Neural crest cell (in vitro differentiated cells): ENCODE data around the gene TTLL5. TPM values are rescaled to one million over a fixed set of nuclear protein-coding genes. Genes with fewer than 3 reads are reported as not detected.

Experiments
- DNase-seq: peaks from one replicate; pipeline ENCODE4 v3.0.0; 2021; ENCODE audit warnings: low read depth, mixed read lengths, low spot score
- H3K27ac Mint-ChIP-seq: one replicate; pipeline ENCODE4 v1.8.0; 2021; ENCODE audit warnings: mild to moderate bottlenecking, mixed read lengths; ENCODE audit not compliant: unreplicated experiment
- H3K27me3 Mint-ChIP-seq: 2 replicates; pipeline ENCODE4 v1.8.0; 2021; ENCODE audit warnings: low read depth, mild to moderate bottlenecking, mixed read lengths
- H3K36me3 Mint-ChIP-seq: 2 replicates; pipeline ENCODE4 v1.8.0; 2021; ENCODE audit warnings: low read depth, mild to moderate bottlenecking, mixed read lengths
- H3K4me1 Mint-ChIP-seq: 2 replicates; pipeline ENCODE4 v1.8.0; 2021; ENCODE audit warnings: mixed read lengths
- H3K4me3 Mint-ChIP-seq: one replicate; pipeline ENCODE4 v1.8.0; 2021; ENCODE audit warnings: mild to moderate bottlenecking, mixed read lengths
- H3K9me3 Mint-ChIP-seq: 2 replicates; pipeline ENCODE4 v1.8.0; 2021; ENCODE audit warnings: mixed read lengths
- CTCF ChIP-seq: fragments of 200-600 bp; sonication (generic); conservative IDR thresholded peaks from 2 replicates; pipeline ENCODE4 v1.5.0; 2021; ENCODE audit warnings: antibody characterized with exemption, mild to moderate bottlenecking
- long read RNA-seq: library from polyadenylated mRNA; unstranded; transcript quantifications from one replicate; pipeline ENCODE4 v2.0.0, GENCODE V29; 2020
- total RNA-seq: library from RNA; stranded (reverse); gene quantifications from 2 replicates; pipeline ENCODE4 v1.2.1, GENCODE V29; 2021

TTLL5 gene
- 55.7 and 61.7 TPM in 2 replicates for total RNA-seq
- long read RNA-seq, partial matches to known transcripts, result 4 of 17 reads
- long read RNA-seq, other reads (novel, unspliced or antisense), result 11 of 17 reads

- Mint-ChIP-seq H3K4me3 (peak within 1 kb of the TSS; percentile 100), H3K27ac (peak within 1 kb of the TSS; percentile 99), H3K36me3 (no peaks in the 10 kb centered on the region), H3K9me3 (no peaks in the 10 kb centered on the region), H3K27me3 (no peaks in the 10 kb centered on the region), H3K4me1 (peaks cover 50% of the 10 kb centered on the region)
- no peak for TF ChIP-seq CTCF
- DNase-seq, result peak; percentile 85
Measured at GRCh38 chr14:75660630-75661498, at the start of gene TTLL5, which contains the start of gene ERG28. Gene TTLL5 (plus strand): TSS chr14:75661246. CDS start chr14:75663150, 1,904 bp downstream. Gene ERG28 (minus strand): TSS chr14:75660876. CDS start chr14:75657502, 3,374 bp downstream.

- peaks cover 22% of the 10 kb centered on the region for H3K4me1 Mint-ChIP-seq
- no peak for DNase-seq
- no peak overlapping the region for H3K27ac Mint-ChIP-seq
- no peaks in the 10 kb centered on the region for H3K36me3 Mint-ChIP-seq
- H3K9me3 Mint-ChIP-seq, result peaks cover 19% of the 10 kb centered on the region
- no peak overlapping the region for H3K4me3 Mint-ChIP-seq
- no peak for TF ChIP-seq CTCF
- no peaks in the 10 kb centered on the region for H3K27me3 Mint-ChIP-seq
Measured at GRCh38 chr14:75612157-75612556, 48.9 kb upstream of the TTLL5 start.

GRCh38 chr14:75614179-75614578, 46.9 kb upstream of the TTLL5 start:
- Mint-ChIP-seq H3K27ac (no peak overlapping the region), H3K27me3 (no peaks in the 10 kb centered on the region), H3K4me3 (no peak overlapping the region), H3K9me3 (peaks cover 11% of the 10 kb centered on the region), H3K4me1 (peaks cover 20% of the 10 kb centered on the region), H3K36me3 (no peaks in the 10 kb centered on the region)
- no peak for TF ChIP-seq CTCF
- DNase-seq, result no peak

- no peaks in the 10 kb centered on the region for H3K27me3 Mint-ChIP-seq
- H3K4me3 Mint-ChIP-seq, result no peak overlapping the region
- H3K9me3 Mint-ChIP-seq, result peaks cover 11% of the 10 kb centered on the region
- DNase-seq, result no peak
- TF ChIP-seq CTCF, result no peak
- no peaks in the 10 kb centered on the region for H3K36me3 Mint-ChIP-seq
- peaks cover 10% of the 10 kb centered on the region for H3K4me1 Mint-ChIP-seq
- no peak overlapping the region for H3K27ac Mint-ChIP-seq
Measured at GRCh38 chr14:75615200-75615599, 45.8 kb upstream of the TTLL5 start.

- Mint-ChIP-seq H3K9me3 (peaks cover under 1% of the 10 kb centered on the region), H3K27ac (no peak overlapping the region), H3K27me3 (no peaks in the 10 kb centered on the region), H3K36me3 (no peaks in the 10 kb centered on the region), H3K4me3 (no peak overlapping the region), H3K4me1 (no peaks in the 10 kb centered on the region)
- no peak for DNase-seq
- TF ChIP-seq CTCF, result no peak
Measured at GRCh38 chr14:75619548-75619947, 41.5 kb upstream of the TTLL5 start.
